ENCODE measurements around the gene STXBP6. TPM values are rescaled to one million over a fixed set of nuclear protein-coding genes. Genes with fewer than 3 reads are reported as not detected.

Gene STXBP6
- total and polyA plus RNA-seq, 2 experiments from 2014 or later, result 19.7 to 29.0 TPM

GRCh38 chr14:25006961-25007795, 42.8 kb downstream of the STXBP6 start:
- Histone ChIP-seq H3K27me3 (ENCODE audit: insufficient read depth) (no peaks in the 10 kb centered on the region), H3K4me3 (no peak overlapping the region), H3K36me3 (ENCODE audit: insufficient read depth) (no peaks in the 10 kb centered on the region), H4K20me1 (replicated peaks; ENCODE audit: insufficient read depth) (no peaks in the 10 kb centered on the region), H3F3A (replicated peaks; ENCODE audit: low read depth) (no peaks in the 10 kb centered on the region), H3K27ac (ENCODE audit: low read depth) (no peak overlapping the region), H2AFZ (no peak overlapping the region), H3K4me2 (no peak overlapping the region), H3K9me2 (ENCODE audit: insufficient read depth) (peaks cover 6% of the 10 kb centered on the region; the same call in 1 of the 2 replicates), H3K4me1 (ENCODE audit: insufficient read depth) (peaks cover 22% of the 10 kb centered on the region), H3K79me2 (replicated peaks; ENCODE audit: insufficient read depth) (peaks cover 29% of the 10 kb centered on the region)
- Mint-ChIP-seq H3K4me1 (peaks cover 18% of the 10 kb centered on the region), H3K36me3 (ENCODE audit: low read depth) (no peaks in the 10 kb centered on the region), H3K27ac (no peak overlapping the region; the same call in 1 of the 2 replicates), H3K27me3 (ENCODE audit: insufficient read depth, low read depth, poor library complexity) (no peaks in the 10 kb centered on the region), H3K4me3 (no peak overlapping the region), H3K9me3 (no peaks in the 10 kb centered on the region)
- TF ChIP-seq POLR2AphosphoS5 (IDR thresholded peaks at IDR 0.05; ENCODE audit: low read depth) (no peak), CREB1 (CRISPR knock-in tag; IDR thresholded peaks at IDR 0.05; ENCODE audit: low read depth) (no peak), JUNB (IDR thresholded peaks at IDR 0.05; ENCODE audit: unreplicated experiment) (no peak), ETS1 (IDR thresholded peaks at IDR 0.05) (no peak), REST (IDR thresholded peaks at IDR 0.05; ENCODE audit: unreplicated experiment) (no peak), ZNF462 (CRISPR knock-in tag; IDR thresholded peaks at IDR 0.05) (no peak), NANOG (IDR thresholded peaks at IDR 0.05; ENCODE audit: borderline replicate concordance) (no peak), EZH2phosphoT487 (IDR thresholded peaks at IDR 0.05; ENCODE audit: unreplicated experiment) (no peak), STAT1 (IDR thresholded peaks at IDR 0.05; ENCODE audit: unreplicated experiment) (no peak), CTCF (conservative IDR thresholded peaks at IDR 0.05; ENCODE audit: low read depth in 2 of 2) (no peak), EZH2 (IDR thresholded peaks at IDR 0.05; ENCODE audit: low read depth, unreplicated experiment) (no peak), ZNF114 (CRISPR knock-in tag; IDR thresholded peaks at IDR 0.05) (no peak), ZNF331 (CRISPR knock-in tag; IDR thresholded peaks at IDR 0.05; ENCODE audit: low read depth) (no peak)
- DNase-seq (ENCODE audit: low spot score), result no peak
- ATAC-seq, result no peak

Measured in GM23338 (cell line).